HT-29 (cell line): ENCODE results near the gene OR2F1. TPM values are rescaled to one million over a fixed set of nuclear protein-coding genes. Genes with fewer than 3 reads are reported as not detected.

Source experiments
- DNase-seq: peaks from one replicate; pipeline ENCODE4 v3.0.0-alpha.2; 2015; ENCODE audit warnings: low spot score
- total RNA-seq: library from RNA; depleted of rRNA; stranded (reverse); fragments of >200 nt; shearing (Covaris generic); gene quantifications from 2 replicates; pipeline ENCODE4 v1.2.3, GENCODE V29; 2014; rRNA removed

Gene OR2F1, protein sequence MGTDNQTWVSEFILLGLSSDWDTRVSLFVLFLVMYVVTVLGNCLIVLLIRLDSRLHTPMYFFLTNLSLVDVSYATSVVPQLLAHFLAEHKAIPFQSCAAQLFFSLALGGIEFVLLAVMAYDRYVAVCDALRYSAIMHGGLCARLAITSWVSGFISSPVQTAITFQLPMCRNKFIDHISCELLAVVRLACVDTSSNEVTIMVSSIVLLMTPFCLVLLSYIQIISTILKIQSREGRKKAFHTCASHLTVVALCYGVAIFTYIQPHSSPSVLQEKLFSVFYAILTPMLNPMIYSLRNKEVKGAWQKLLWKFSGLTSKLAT
- not detected in 2 replicates for total RNA-seq

DNA sequence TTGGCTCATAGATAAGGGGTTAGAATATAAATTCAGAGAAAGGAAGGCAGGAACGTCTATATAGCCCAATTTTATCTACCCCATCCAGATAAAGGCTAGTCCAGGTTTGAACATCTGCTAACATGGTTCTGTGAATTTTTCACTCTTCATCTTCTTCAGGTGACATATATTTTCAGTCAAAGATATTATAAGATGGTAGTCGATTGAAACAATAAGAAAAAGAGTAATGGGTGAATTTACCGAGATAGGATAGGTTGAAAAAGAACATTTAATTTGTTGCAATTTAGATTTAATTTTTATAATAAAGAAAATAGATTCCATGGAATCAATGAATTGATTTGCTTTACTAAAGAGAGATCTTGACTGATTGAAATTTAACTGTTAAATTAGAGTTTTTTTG is at the start of gene OR2F1:
OR2F1 (plus strand) TSS at position 301 of the 400 bp plus-strand sequence. CDS start 5,127 bp downstream, outside the sequence.
- DNase-seq = no peak

DNA sequence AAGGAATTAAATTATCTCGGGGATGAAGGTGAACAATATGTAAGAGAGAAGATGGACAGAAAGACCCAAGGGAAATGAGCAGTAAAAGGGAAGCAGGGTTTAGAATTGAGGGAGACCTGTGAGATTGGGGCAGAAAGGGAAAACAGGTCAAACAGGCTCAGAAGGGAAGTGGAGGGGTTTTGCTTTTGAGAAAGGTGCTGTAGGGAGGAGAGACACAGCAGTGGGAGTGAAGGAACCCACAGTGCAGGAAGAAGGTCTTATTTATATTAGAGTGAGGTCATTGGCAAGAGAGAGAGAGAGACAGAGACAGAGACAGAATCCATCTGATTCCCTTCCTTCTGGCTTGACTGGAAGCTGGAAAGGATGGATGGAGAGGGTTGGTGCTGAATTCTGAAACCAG is 49.1 kb upstream of the OR2F1 start:
- no peak for DNase-seq

DNA sequence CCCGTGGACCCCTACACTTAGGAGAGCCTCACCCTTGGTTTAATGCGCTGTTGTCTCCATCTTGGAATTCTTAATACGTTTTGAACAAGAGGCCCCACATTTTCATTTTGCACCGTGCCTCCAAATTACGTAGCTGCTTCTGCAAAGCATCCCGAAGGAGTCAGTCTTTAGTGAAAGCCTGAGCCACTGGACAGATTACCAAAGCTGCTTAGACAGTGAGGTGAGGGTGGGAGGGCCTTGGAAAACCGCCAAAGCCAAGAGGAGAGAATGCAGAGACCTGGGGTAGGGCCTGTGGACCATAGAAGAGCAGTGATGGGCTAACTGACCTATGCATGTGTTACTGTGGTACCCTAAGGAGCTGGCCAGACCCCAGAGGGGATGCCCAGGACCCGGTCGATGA is 48.5 kb upstream of the OR2F1 start:
- no peak for DNase-seq

DNA sequence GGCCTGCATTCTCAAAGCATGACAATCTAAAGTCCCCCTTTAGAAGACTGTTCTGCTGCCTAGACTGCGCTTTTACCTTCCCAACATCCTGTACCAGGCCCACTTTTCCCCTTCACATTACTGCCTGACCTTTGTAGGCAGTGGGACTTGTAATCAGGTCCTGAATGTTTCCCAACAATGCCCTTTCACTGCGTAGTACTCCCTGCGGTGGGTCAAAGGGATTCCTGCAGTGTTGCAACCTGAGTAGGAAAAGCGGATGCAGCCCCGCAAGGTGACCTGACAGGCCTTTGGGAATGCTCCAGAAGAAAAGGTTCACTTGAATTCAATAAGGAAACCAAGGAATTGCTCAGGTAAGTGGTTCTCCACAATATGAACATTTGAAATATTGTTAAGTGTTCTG is 47.7 kb upstream of the OR2F1 start:
- DNase-seq = no peak

DNA sequence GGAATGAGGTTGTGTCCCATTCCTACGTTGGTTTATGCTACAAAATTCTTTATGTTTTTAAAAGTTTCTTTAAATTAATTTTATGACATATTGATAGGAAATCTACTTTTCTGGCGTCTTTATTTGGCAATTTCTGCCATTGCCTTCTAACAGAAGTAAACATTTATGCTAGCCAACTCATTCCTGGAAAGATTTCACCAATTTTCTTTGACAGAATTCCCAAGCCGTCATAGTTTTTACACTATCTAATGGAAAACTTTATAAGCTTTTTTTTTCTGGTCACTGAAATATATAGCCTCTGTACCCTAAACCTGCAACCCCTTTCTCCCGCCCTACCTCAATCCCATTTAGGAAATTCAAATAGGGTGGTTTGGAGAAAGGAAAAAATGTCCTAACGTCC is 46.5 kb upstream of the OR2F1 start:
- no peak for DNase-seq

DNA sequence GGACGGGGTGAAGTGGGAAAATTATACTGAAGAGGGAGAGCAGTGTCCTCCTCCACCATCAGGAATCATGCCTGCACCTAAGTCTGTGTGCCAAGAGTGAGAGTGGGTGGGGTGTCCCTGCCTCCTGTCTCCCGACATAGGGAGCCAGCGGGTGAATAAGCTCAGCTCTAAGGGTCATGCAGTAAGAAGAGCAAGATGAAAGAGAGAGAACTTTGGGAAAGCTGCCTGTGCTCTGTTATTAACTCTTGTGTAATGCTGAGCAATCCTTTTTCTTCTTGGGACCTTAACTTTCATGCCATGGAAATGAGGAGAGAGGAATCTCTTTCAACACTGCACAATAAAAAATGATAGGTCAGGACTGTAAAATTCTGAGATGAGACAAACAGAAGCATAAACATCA is 44.8 kb upstream of the OR2F1 start:
- DNase-seq = no peak

DNA sequence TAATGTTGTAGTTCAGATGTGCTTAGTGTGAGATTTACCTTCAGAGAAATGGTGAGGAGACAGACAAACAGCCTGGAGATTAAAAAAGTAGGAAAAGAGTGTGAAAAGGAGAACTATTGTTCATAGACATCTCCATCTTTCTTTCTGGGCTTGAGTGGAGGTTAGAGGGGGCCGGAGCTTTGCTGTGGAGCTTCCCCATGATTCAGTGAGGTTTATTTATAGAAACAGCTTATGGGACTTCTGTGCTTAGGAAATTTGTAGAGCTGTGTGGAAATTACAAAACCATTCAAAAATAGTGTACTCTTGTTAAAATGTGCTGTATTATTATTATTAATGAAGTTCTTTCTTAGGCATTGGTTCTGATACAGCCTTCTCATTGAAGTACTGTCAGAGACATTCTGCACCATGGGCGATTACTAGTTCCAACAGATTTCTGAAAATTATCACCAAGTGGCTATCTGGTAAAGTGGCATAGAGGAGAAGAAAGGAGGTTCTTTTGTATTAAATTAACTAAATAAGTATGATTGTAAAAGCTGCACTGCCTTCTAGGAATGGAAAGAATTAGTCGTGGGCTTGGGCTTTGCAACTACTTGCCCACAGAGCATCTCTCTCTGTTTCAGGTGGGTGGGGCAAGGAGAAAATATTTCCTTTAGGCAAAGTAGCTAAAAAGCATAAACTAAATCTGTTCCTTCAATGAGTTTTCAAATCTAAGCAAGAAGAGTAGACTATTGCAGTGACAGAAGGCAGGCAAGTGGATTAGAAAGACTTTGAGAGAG is 44.0 kb upstream of the OR2F1 start:
- no peak for DNase-seq

DNA sequence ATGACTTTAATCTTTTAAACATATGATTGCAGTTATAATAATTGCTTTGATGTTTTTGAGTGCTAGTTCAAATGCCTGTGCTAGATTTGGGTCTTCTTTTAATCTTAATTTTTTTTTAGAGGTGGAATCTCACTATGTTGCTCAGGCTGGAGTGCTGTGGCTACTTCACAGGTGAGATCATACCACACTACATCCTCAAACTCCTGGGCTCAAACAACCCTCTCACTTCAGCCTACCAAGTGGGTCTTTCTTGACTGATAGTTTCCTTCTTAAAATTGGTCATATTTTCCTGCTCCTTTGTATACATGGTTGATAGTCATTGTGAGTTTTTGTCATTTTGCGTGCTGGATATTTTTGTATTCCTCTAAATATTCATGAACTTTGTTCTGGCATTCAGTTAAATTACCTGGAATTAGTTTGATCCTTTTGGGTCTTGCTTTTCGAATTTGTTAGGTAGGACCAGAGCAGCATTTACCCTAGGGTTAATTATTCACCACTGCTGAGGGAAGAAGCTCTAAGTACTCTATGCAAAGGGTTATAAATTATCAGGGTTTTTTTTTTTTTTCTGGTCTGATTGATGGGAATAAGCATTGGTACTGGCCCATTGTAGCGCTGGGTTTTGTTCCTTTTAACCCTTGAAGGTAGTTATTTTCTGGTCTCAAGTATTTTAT is 40.6 kb upstream of the OR2F1 start:
- no peak for DNase-seq

DNA sequence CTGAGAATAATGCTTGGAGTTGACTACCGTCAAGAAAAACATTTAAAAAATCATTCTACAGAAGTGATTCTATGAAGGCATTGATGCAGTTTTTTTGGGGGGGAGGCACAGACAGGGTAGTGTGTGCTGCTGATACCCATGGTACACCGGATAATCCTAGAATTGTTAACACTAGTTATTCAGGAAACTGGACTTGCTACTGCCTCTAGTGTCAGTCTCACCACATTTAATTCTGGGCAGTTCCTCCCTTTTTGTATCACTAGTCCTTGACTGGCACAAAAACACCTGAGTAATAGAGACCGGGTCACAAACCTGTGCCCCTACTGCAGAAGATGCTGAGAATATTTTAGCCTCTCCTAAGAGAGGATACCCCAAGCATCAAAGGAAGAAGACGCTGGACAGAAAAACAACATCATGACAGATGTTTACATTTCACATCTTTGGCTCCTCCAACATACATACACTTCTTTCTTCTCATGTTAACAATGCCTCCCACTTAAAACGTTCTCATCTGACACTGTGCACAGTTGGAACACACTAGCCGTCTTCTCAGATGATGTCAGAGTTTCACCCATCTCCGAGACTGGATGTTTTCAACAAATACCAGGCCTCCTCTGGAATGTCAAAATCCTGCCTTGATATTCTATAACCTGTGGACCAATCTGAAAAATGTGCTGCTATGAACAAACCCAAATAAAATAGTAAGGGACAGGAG is 39.5 kb upstream of the OR2F1 start:
- DNase-seq = no peak

DNA sequence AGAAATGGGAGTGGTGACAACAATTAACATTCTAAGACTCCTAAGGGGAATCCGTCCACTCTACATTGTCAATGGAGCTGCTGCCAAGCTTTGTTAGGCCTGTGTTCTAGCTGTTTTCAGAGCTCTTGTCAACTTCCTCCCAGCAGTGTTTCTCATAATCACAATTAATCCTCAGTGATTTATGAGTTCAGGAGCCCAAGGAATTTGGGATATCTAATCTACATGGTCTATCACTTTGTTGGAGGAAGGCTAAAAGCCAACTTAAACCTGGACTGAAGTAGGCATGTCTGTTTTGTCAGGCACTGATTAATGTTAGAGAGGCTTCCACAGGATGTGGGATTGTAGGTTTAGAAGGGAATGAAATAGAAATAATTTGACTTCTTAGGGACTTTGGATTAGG is 29.8 kb upstream of the OR2F1 start:
- DNase-seq = no peak

DNA sequence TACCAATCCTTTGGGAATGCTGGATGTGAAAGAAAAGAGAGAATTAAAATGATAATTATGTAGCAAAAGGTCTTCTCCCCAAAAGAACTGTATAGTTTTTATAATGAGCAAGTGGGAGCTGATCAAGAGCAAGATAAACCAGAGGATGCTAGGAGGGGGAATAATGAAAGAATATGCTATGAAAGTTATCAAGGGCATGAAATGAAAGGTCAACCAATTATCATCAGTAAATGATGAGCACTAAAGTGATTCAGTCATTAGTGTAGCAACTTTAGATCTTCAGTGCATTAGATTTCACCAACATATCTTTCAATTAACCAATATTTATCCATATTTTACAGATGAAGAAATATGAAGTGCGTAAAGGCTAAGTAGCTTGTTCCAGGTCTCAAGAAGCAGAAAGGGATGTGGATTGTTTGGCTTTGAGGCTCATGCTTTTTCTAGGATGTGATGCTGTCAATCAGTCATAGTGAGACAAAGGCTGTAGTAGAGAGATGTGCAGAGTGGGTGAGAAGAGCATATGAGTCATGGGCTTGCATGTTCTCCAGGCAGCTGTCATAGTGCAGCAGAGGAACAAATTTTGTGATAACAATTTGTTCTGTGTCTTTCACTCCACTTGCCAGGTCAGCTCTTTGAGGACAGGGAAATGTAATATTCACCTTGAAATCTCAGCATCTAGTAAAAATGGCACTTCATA is 25.3 kb upstream of the OR2F1 start:
- no peak for DNase-seq

DNA sequence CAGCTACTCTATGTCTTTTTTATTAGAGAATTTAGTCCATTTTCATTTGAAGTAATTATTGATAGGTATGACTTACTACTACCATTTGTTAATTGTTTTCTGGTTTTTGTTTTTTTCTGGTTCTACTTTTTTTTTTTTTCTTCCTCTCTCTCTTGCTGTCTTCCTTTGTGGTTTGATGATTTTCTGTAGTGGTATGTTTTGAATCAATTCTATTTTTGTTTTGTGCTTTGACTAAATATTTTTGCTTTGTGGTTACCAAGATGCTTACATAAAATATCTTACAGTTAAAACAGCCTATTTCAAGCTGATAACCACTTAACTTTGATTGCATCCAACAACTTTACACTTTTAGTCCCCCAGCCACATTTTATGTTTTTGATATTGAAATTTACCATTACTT is 22.9 kb upstream of the OR2F1 start:
- no peak for DNase-seq

DNA sequence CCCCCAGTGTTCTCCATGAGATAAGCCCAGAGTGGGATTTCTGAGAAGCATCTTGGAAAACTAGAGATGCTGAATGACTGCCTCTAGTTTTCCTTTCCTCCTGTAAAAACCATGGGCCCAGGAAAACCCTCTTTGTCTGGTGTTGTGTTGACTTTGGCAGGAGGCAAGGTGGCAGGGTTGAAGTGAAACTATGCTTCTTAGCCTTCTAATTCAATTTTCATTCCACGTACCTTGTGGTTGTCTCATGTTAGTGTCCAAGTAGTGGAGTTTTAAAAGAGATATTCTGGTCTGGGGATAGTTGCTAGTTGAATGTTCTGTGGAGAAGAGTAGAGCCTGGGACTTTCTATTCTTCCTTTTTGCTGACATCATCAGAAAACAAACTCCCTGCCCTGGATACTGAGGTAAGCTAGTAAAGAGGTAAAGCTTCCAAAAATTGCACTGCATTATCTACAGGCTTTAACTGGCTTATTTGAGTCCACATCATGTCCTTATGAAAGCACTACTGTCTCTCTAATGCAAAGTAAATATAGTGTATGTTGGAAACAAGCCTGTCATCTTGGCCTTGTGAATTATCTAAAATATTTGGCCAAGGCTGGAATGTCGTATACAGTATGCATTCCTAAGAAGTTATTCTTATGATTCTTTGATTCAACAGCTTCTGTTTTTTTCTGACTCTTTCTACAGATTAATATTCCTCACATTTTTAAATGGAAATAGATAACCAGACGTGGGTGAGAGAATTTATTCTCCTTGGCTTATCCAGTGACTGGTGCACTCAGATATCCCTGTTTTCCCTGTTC is 19.9 kb upstream of the OR2F1 start, which contains the start of gene OR2F2:
OR2F2 (plus strand) TSS at position 708 of the 800 bp plus-strand sequence; CDS start at position 708, 0 bp downstream.
- DNase-seq = no peak

DNA sequence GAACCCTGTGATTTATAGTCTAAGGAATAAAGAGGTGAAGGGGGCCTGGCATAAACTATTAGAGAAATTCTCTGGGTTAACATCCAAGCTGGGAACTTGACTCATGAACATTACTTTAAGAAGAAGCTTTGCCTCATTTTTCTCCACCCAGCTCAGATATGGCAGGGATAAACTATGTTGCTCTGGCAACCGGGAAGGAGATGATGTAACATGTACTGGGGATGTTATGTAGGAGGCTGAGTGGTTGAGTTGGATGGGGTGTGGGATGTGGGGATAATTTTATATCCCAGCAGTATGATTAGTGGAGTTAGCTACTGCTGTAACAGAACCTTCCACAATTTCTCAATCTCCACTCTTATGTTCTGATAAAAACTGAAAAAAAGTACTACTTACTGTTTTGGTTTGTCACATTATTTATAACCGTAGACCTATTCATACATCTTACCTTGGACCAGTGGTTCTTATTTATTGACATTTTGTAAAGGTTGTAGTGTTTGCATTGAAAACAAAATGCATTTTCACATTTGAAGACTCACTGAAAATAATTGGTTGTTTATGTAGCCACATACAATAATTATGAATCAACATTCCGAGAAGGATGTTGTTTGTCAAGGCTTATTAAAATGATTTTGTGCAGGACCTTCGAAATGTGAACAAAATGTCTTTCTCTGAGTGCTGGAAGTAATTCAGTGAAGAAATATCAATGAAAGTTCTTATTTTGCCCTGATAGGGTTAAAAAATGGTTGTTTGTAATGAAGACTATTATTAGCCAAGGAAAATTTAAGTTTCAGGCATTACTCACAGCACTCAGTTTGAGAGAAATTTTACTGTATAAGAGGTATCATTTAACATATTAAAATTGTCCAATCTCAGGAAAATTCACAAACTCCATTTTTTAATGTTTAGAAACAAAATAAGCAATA is 18.3 kb upstream of the OR2F1 start:
- DNase-seq = no peak

DNA sequence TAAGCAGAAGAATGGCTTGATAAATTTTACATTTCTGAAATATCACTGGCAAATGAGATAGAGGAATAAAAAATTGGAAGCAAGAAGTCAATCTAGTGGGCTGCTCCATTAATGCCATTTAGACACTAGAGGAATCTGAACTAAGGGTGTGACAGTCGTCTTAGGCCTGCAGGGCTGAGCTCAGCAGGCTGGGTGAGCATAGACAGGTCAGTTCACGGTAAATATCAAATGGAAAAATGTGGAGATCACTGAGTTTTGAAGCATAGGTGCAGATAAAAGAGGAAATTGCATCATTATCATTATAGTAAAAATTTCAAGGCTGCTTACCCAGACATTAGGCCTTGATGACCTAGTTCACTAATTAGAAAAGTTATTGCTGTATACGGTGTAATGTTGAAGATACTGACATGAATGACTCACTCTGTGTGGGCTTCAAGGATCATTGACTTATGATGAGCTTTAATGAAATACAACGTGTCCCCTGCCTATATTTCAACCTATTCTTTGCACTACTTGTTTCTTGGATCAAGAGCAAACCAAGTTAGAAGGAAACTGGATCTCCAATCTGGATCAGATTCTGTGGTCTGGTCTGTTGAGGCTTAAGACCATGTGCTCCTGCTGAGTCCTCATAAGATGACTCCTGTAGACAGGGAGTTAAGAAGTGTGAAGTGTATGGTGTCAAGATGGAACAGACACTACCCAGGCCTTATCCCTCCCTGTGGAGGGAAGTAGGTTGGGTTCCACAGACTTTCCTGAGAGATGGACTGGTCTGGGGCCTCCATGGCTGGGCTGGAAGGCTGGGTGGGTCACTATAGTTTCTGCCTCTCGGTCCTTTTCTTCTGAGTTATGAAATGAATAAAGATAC is 16.0 kb upstream of the OR2F1 start:
- no peak for DNase-seq

DNA sequence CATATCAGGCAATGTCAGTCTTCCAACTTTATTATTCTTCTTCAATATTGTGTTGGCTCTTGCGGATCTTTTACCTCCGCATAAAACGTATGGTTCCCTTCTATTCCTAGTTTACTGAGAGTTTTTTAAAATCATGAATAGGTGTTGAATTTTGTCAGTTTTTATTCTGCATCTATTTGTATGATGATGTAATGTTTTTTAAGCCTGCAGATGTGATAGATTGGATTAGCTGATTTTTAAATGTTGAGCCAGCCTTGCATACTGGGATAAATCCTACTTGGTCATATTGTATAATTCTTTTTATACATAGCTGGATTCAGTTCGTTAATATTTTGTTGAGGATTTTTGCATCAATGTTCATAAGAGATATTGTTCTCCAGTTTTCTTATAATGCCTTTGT is 9.2 kb upstream of the OR2F1 start:
- no peak for DNase-seq

DNA sequence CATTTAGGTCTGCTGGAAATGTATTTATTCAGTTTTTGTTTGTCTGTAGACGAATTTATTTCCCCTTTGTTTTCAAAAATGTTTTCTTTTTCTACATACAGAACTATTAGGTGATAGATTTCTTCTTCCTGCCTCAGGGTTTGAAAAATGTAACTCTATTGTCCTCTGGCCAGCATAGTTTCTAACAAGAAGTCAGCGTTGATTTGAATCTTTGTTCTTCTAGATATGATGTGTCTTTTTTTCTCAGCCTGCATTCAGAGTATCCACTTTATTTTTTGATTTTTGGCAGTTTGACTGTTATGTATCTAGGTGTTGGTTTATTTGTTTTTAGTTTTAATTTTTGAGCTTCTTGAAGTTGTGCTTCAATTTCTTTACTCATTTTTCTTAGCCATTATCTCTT is 7.5 kb upstream of the OR2F1 start:
- no peak for DNase-seq

DNA sequence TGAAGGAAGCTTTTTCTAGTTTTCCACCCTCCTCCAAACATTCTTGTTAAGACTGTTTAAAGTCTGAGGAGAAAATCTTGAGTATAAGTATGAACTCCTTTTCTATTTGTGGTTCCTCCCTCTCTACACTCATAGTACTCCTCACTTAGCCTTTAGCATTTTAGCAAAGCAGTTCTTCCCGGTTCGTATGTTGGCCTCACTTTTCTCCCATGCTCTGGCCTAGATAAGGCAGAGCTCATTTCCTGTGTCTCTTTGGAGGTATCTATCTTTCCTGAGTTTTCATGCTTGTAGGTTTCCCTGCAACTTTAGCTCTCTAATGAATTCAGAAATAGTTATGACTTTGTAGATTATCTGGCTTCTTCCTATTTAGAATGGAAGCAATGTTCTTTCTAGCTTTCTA is 5.9 kb upstream of the OR2F1 start:
- no peak for DNase-seq
